SW480 (cell line): ENCODE data around the gene ACOT7.
A peak's percentile ranks its signal among the peaks of the same experiment; 100 is the strongest.

Experiments
- DNase-seq: peaks from one replicate; pipeline ENCODE4 v3.0.0-alpha.2; 2016; ENCODE audit warnings: low spot score

ACOT7 gene

DNA sequence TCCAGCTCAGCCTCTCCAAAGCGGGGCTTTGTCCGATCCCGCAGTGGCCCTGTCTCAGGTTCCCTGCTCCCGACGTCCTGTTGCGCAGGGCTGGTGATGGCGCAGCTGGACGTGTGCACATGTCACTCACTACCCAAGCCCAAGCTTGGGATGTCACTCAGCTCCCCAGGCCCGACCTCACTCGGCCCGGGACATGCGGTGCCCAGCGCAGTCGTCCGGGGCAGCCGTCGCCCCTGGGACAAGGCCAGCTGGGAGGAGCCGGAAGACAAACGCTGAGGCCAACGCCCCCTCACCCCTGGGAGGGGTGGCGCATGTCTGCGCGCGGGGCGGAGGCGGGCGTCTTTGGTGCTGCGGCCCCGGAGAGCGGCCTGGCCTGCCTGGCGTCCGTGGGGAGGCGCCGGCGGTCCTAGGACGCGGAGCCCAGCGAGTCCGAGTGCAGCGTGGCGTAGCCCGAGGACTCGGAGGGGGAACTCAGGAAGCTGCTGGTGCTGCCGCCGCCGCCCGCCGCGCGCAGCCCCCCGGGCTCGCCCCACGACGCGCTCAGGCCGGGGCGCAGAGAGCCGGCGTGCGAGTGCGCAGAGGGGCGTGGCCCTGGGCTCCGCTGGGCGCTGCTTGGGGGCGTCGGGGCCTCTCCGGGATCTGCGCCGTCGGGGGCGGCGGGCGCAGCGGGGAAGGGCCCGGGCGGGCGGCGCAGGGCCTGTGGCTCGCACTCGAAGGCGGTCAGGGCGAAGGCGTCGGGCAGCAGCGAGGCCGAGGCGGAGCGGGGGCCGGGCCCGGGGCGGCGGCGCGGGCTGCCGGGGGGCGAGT is 144.4 kb downstream of the ACOT7 start:
- no peak for DNase-seq

DNA sequence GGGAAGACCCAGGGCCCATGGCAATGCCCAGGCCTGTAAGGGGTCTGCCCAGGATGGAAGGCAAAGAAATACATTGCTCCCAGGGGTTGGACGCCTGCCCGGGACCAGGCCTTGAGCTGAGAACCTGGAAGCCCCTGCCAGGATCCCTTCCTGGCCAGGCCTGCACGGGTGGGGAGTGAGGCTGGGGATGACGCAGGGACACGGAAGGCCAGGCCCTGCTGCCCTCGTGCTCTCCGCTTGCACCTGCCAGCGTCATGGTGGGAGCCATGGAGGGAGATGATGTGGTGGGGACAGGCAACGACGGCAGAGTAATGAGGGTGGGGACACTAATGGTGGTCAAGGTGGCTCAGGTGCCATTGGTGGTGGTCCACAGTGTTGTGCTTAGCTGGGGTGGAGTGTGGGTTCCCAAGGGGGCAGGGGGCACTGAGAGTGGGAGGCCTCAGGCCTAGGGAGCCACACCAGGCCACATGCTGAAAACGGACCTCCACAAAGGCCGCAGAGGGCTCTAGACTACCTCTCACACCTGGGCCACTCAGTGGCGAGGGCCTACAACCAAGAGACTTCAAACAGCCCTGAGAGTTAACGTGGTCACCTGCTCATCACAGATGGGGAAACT is 145.3 kb downstream of the ACOT7 start:
- no peak for DNase-seq

DNA sequence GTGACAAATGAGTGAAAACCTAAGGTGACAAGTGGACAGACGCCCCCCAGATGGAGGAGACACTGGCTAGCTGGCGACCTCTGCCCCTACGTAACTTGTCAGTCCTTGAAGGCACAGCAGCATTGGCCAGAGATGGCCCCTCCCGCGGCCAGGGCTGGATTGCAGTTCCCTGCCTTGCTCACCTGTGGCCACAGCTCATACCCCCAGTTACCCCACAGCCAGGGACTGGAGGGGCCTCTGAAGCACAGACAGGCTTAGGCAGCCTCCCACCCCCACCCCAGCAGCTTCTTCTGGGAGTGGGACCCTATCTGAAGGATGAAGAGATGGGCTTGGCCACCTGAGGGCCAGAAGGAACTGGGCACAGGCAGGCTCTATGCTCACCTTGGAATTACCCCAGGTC is 145.9 kb downstream of the ACOT7 start:
- DNase-seq, result no peak

DNA sequence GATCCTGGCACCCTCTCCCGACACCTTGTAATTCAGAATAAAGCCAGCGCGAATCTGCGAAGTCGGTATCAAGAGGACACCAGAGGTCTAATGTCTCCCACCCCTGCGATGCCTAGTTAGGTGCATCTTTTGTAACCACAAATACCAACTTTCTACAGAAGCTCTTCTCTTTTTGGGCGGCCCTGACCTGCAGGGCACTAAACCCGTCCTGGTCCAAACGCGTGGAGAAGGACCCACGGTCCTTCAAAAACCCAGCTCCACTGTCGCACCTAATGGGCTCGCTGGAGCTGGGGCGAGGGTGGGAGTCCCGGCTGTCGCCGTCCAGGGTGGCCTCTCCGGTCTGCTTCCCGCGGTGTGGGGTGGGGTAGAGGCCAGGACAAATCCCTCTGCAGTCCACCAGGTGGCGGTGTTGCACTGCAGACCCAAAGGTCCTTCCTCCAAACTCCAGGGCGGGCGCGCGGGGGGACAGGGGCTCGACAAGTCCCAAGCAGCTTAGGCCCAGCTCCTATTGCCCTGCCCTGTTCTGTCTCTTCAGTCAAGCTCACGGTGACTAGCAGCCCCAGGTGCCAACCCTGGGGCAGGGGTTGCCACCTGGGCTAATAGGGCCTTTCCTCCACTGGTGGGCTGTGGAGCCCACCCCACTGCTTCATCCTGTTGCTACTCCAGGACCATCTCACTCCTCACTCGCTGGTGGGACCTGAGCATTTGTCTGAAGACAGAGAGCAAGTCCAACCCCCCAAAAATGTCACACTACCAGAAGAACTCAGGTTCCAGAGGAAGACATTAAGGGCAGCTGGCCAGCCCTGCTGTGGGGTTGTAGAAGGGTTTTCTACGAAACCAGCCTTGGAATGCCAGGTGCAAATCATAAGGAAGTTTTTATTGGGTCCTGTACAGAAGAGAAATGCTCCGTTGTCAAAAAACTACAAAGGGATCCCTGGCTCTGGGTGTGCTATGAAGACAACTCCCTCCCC is 146.8 kb downstream of the ACOT7 start:
- DNase-seq, result peak; percentile 75

DNA sequence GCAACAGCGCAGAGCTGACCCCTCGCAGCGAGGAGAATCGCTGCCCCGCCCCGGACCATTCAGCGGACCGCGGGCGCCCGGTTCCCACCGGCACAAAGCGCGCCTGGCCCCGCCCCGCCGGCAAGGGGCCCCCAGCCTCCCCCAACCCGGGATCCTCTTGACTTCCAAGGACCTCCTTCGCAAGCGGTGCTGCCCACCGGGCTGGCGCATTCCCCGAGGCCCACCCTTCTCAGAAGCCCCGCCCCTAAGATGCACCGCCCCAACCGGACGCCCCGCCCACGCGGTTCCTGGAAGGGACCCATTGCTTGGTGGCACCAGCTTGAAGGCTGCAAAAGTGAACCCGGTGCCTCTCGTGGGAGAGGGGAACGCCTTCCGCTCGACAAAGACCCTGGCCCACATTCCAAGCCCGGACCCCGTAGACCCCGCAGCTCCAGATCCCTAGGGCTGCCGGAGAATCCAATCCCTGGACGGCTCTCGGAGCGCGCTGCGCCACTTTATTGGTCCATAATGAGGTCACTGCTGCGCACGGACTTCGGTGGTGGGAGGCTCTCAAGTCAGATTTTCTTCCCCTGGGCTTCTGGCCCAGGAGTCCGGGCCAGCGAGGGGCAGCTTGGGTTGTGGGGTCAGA is 147.6 kb downstream of the ACOT7 start:
- DNase-seq, result no peak

DNA sequence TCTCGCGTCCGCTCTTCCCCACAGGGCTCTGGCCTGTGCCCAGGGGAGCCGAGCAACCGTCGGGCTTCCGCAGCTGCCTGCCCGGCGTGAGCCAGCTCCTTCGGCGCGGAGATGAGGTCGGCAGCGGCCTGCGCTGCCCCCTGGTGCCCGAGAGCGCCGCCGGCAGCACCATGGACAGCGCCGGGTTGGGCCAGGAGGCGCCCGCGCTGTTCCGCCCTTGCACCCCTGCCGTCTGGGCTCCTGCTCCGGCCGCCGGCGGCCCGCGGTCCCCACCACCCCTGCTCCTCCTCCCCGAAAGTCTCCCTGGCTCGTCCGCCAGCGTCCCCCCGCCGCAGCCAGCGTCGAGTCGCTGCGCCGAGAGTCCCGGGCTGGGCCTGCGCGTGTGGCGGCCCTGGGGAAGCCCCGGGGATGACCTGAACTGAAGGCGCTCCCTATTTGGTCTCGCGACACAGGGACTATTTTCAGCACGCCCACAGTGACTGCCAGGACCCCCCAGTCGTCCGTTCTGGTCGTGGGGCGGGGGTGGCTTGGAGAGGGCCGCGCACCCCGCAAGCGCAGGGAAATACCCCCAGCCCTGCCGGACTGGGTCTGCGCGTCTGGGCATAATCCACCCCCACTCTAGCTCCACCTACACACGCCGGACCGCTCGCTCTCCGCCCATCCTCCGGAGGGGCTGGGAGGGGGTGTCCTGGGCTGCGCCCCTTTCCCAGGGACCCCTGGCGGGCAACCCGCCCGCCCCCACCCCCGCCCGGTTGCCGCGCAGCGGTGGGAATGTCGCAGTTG is 148.3 kb downstream of the ACOT7 start:
- peak; percentile 74 for DNase-seq

DNA sequence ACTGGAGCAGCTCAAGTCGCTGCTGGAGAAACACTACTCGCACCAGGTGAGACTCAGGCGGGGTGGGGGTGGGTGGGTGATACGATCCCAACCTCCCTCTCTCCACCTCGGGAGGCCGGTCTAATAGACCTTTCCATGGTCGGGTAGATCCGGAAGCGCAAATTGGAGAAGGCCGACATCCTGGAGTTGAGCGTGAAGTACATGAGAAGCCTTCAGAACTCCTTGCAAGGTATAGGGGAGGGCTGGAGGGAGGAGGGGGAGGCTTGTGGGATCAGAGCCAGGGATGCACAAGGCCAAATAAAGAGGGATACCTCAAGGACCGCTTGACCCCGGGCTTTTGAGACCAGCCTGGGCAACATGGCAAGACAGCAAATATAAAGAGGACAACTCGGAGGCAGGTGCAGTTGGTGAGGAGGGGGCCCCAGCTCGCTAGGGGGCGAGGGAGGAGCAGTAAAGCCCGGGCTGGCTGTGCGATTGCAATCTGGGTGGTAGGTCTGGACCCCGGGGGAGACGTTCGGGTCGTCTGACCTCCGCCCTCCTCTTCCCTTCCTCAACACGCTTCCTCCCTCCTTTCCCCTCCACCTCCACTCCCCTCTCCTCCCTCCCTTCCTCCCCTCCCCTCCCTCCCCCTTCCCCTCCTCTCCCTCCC is 149.0 kb downstream of the ACOT7 start:
- no peak for DNase-seq

DNA sequence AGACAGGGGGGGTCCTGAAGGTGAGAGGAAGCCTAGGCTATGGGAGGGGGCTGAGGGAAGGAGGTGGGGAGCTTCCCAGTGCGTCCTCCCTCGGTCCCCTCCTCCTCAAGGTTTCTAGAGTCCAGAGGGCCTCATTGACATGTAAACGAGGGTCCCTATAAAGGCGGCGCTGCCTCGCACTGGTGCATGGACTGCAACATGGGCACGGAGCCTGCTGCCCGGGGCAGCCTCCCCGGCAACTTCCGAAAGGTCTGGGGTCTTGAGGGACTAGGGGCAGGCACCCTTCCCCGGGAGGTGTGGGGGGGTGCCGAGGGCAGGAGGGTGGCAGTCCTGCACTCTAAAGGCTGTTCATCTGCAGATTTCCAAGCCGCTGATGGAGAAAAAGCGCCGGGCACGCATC is 149.6 kb downstream of the ACOT7 start, which contains the start of gene HES3:
Gene HES3 (plus strand): TSS at position 187 of the 400 bp plus-strand sequence. CDS start 187 bp downstream, at position 374.
- no peak for DNase-seq

DNA sequence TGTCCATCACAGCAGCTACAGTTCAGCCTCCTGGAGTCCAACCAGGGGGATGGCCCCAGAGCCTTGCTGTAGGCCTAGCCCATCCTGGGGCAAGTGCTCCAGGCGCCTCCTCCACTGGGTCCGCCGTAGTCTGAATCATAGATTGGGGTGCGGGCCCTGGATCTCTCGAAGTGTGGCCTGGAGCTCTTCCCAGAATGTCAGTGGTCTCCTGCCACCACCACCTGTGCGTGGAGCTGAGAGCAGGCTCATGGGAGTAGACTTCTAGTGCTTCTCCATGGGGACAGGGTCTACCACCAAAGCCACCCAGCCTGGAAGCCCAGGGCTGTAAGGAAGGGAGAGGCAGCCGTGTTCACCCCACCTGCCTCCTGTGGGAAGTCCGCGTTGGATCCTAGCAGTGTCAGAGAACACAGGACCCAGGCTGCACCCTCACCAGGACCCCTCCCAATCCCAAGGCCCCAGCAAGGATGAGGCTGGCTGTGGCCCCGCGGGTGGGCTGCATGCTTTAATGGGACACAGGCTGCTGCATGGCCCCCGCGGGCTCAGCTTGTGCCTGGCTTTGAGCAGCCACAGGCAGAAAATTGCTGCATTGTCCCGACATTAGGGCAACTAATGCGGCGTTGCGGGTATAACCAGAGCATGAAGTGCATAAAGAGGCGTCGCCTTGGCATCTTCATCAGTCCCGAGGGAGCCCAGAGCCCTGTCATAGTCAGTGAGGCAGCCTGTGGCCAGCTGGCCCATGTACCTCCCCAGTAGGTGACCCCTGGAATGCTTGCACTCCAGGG is 150.3 kb downstream of the ACOT7 start:
- no peak for DNase-seq

DNA sequence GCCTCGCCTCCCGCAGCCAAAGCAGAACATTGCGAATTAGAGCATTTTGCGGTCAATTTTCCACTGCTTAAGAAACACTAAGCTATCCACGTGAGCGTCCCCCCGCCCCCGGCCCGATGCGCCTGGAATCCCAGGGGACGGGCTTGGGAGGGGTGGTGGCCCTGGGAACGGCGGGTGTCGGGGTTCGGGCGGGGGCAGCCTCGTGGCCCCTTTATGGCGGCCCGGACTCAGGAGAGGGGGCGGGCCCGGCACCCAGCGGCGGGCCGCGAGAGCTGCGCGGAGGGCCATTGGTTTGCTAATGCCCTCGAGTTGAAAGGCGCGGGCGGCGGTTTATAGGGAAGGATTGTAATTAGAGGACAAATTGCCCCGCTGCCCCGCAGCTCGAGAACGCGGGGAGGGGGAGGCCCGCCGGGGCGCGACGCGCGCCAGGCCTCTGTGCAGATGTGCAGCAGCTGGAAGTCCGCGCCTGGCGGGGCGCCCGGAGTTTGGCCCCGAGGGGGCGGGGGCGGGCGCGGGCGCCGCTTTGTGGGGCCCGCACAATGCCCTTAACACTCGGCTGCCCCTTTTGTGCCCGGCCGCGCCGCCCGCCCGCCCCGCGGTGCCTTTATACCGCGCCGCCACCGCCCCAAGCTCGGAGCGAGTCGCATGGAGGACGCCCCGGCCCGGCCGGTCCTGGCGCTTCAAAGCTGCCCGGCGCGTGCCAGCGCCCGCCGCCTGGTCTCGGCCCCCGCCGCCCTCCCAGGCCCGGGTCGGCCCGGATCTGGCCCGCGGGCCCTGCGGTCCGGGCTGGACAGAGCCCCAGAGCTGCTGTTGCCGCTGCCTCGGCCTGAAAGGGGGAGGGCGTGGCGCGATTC is 151.5 kb downstream of the ACOT7 start:
- no peak for DNase-seq

DNA sequence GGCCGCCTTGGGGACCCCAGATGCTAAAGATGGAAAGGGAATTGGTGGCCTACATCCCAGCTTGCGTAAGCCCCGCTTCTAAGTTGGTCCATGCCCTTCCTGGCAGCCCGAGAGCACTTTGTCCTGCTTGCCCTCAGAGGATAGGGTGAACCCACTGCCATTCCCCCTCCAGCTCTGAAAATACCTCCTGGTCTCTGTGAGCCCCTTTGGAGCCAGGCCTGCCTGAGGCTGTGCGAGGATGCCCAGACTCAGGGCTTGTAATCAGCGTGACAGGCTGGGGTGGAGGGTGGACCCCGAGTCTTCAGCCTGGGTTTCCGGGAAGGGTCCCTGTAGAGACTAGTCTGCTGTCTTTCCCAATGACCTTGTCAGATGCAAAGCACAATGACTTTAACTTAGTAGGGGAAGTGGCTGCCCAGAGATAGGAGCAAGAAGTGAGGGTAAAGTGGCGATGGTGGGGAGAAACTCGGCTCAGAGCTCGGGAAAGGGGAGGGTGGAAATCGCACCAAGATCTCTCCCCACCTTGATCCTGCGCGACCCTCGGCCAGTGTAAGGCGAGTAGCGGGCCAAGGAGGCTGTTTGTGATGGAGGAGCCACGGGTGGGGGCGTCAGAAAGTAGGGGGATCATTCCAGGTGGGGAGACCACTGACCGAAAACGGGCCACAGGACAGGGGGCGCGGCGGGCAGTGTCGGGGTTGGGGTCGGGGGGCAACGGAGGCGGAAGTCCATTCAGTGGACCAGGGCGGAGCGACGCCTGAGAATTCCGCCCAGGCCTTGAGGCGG is 152.3 kb downstream of the ACOT7 start:
- DNase-seq, result no peak

DNA sequence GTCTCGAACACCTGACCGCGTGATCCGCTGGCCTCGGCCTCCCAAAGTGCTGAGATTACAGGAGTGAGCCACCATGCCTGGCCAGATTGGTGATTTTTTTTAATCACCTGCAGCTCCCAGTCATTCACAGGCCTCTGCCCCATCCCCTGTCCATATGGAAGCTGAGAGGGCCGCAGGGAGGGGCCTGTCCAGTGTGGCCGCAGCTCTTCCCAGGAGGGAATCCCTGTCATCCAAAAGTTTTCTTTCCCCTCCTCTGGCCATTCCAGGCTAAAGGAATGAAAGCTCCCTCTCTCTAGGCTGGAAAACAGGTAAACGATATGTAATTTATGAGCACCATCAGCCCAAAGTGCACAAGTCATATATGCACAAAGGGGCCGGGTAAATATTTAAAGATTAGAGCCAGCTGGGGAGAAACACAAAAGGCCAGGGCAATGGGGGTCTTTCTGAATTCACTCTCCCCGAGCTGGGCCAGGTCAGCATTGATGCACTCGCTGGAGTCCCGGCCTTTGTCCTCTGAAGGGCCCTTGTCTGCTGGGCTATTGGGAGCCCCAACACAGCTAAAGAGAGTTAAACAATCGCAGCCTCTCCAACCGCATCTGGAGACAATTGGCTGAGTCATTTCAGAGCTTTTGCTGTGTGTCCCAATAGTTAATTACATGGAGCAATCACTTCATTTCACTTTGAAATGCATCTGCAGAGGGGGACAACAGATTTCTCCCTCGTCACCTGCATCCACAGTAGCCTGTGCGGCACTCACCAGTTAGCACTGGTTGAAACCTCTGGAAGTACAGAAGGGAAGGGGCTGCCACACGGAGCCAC is 153.4 kb downstream of the ACOT7 start:
- no peak for DNase-seq

DNA sequence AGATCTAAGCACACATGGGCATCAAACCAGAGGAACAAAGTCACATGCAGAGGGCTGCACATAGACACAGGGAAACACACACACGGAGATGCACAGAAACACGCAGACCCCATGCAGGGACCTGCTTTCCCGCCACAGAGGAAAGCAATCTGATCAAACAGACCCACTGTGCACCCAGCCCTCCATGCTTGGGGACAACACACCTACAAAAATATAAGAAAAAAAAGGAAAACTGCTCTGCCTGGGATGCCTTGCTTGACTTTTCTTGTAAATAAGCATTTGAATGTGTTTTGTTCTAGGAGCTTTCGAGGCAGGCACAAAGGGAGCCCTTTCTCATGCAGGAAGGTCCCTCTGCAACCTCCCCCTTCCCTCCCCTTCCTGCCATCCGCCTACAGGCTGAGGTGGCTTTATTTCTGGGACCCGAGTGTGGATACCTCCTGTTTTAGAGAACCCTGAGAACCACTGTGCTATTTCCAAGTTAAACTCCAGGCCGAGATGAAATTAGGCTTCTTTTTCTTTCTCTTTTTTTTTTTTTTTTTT is 154.3 kb downstream of the ACOT7 start:
- DNase-seq, result no peak

DNA sequence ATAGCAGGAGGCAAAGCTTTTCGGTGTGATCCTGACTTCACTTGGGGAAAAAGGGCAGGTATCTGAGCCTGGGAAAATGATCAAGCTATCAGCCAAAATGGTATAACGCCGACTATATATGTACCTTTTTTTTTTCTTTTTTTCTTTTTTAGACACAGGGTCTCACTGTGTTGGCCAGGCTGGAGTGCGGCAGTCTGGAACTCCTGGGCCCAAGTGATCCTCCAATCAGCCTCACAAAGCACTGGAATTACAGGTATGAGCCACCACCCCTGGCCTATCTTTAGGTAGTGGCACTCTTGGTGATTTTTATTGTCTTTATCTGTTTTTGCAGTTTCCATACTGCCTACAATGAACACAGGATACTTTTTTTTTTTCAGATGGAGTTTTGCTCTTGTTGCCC is 156.5 kb downstream of the ACOT7 start:
- no peak for DNase-seq

DNA sequence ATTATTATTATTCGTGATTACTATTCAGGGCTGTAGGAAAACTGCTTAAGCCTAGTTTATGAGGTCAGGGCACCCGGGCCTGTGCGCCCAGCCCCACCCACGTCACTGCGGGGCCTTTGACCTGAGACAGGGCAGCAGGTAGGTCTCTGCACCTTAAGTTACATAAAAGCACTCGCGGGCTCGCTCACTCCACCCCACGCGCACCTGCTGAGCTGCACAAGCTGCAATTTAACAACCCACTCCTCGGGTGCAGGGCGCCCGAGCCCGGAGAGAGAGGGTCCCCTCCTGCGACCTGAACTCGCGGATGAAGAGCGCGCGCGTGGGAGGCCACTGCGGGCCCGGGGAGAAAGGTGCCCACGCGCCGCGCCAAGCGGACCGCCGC is 158.3 kb downstream of the ACOT7 start:
- no peak for DNase-seq

DNA sequence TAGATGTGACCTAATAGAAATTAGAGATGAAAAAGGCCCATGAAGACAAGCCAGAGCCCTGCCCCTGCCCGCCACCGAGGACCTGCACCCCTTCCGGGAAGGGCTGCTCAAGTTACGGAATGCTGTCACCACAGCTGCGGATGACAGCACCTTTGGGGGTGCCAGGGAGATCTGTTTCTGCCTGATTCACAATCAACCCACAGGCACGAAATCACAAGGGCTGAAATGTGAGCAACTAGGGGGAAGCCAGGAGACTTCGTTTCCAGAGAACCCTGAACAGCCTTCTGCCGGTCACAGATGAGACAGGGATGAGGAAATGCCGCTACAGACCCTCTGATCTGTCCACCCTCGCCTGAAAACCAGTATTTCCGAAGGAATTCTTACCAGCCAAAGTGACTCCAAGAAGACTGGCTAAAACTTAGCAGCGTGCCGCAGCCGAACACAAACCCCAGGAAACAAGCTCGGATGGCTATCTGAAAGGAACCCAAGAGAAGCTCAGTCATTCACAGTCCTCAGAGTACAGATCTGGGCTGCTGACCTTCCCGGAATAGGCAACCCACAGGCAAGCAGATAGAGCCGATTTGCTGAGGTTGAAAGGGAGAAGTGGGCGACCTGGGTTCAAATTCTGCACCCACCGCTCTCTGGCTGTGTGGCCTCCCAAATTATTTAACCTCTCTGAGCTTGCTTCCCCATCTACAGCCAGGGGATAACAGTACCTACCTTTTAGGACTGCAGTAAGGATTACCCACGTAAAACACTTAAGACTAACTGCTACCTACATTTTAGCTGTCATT is 158.9 kb downstream of the ACOT7 start:
- DNase-seq, result peak; percentile 42
